Renal cortical epithelial cell (primary cell): ENCODE results near the gene ANKRD10. TPM values are rescaled to one million over a fixed set of nuclear protein-coding genes. Genes with fewer than 3 reads are reported as not detected.
"Not testable (repeated sequence)": the region's sequence is repeated elsewhere in the genome, so short reads cannot be mapped to it uniquely, and the experiment has no call there.

ENCODE experiments used
- DNase-seq: peaks from one replicate; pipeline ENCODE4 v3.0.0-alpha.2; 2011; ENCODE audit warnings: low read depth
- total RNA-seq: library from RNA; depleted of rRNA; stranded (reverse); fragments of >200 nt; gene quantifications from 2 replicates; pipeline ENCODE4 v1.2.3, GENCODE V29; 2014

The ANKRD10 gene
- total RNA-seq, 1 donor from 2014 or later: 120 TPM

- no peak for DNase-seq
Measured at GRCh38 chr13:110866491-110867170, 48.2 kb downstream of the ANKRD10 start.

- DNase-seq: no peak
Measured at GRCh38 chr13:110863685-110864084, 51.2 kb downstream of the ANKRD10 start.

- no peak for DNase-seq
Measured at GRCh38 chr13:110860983-110861382, 53.9 kb downstream of the ANKRD10 start.

GRCh38 chr13:110856942-110857835 lies 57.7 kb downstream of the ANKRD10 start:
- no peak for DNase-seq

GRCh38 chr13:110855363-110855762 lies 59.5 kb downstream of the ANKRD10 start:
- DNase-seq: no peak

GRCh38 chr13:110854866-110855265 lies 60.0 kb downstream of the ANKRD10 start:
- no peak for DNase-seq

GRCh38 chr13:110853235-110853721 lies 61.6 kb downstream of the ANKRD10 start:
- no peak for DNase-seq

- DNase-seq: no peak
Measured at GRCh38 chr13:110850840-110851239, 64.0 kb downstream of the ANKRD10 start.

GRCh38 chr13:110850006-110850405 lies 64.9 kb downstream of the ANKRD10 start:
- DNase-seq: no peak

- DNase-seq: no peak
Measured at GRCh38 chr13:110845520-110845919, 69.3 kb downstream of the ANKRD10 start.

GRCh38 chr13:110841846-110842245 lies 73.0 kb downstream of the ANKRD10 start:
- DNase-seq: peak; percentile 22

- DNase-seq: no peak
Measured at GRCh38 chr13:110841406-110841805, 73.5 kb downstream of the ANKRD10 start.

- no peak for DNase-seq
Measured at GRCh38 chr13:110838867-110839538, 75.9 kb downstream of the ANKRD10 start.

GRCh38 chr13:110838116-110838515 lies 76.8 kb downstream of the ANKRD10 start:
- no peak for DNase-seq

- not testable (repeated sequence) for DNase-seq
Measured at GRCh38 chr13:110837397-110838061, 77.3 kb downstream of the ANKRD10 start.

GRCh38 chr13:110836605-110836903 lies 78.3 kb downstream of the ANKRD10 start:
- no peak for DNase-seq

- no peak for DNase-seq
Measured at GRCh38 chr13:110835721-110836604, 78.9 kb downstream of the ANKRD10 start.

- no peak for DNase-seq
Measured at GRCh38 chr13:110834572-110834971, 80.3 kb downstream of the ANKRD10 start.

- no peak for DNase-seq
Measured at GRCh38 chr13:110832531-110832930, 82.3 kb downstream of the ANKRD10 start.

- DNase-seq: no peak
Measured at GRCh38 chr13:110832205-110832479, 82.7 kb downstream of the ANKRD10 start.
